GM13977 (cell line): ENCODE measurements around the gene HIVEP3.

Experiments
- DNase-seq: peaks from one replicate; pipeline ENCODE4 v3.0.0; 2012; ENCODE audit warnings: low spot score
- in situ Hi-C: fragments of 300-500 bp; cut with MboI; formaldehyde crosslinking; loops from one replicate; pipeline ENCODE4 v1.12.0; 2022; ENCODE audit warnings: low sequenced_read_pairs, low pct_unique_long_range_greater_than_20kb, mixed read lengths, inconsistent platforms; ENCODE audit not compliant: unreplicated experiment
- TF ChIP-seq, protein P1 (sequence below): IDR thresholded peaks from 2 replicates; pipeline ENCODE4 v1.5.1; 2012; ENCODE audit warnings: mild to moderate bottlenecking, control low read depth; ENCODE audit not compliant: insufficient read depth; ENCODE audit errors: extremely low read depth, missing control alignments

The HIVEP3 gene

DNA sequence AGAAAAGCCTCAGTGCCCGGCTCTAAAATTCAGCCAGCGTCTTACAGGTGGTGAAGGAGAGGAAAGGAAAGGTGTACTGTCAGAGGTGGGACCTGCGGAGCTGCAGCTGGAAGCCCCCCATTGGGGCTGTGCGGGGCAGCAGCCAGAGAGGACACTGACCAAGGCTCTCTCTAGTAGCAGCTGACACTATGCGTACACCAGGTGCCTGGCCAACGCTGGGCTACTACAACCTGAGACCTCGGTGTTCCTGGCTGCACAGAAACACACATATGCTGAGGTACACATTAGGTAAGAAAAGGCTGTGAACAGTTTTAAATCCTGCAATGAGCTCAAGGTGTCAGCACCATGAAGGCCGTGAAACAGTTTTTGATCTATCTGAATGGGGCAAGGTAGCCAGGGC, 378.7 kb downstream of the HIVEP3 start:
- DNase-seq = no peak
- TF ChIP-seq, protein P1, sequence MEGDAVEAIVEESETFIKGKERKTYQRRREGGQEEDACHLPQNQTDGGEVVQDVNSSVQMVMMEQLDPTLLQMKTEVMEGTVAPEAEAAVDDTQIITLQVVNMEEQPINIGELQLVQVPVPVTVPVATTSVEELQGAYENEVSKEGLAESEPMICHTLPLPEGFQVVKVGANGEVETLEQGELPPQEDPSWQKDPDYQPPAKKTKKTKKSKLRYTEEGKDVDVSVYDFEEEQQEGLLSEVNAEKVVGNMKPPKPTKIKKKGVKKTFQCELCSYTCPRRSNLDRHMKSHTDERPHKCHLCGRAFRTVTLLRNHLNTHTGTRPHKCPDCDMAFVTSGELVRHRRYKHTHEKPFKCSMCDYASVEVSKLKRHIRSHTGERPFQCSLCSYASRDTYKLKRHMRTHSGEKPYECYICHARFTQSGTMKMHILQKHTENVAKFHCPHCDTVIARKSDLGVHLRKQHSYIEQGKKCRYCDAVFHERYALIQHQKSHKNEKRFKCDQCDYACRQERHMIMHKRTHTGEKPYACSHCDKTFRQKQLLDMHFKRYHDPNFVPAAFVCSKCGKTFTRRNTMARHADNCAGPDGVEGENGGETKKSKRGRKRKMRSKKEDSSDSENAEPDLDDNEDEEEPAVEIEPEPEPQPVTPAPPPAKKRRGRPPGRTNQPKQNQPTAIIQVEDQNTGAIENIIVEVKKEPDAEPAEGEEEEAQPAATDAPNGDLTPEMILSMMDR = no peak
- in situ Hi-C loops = no loop called here

DNA sequence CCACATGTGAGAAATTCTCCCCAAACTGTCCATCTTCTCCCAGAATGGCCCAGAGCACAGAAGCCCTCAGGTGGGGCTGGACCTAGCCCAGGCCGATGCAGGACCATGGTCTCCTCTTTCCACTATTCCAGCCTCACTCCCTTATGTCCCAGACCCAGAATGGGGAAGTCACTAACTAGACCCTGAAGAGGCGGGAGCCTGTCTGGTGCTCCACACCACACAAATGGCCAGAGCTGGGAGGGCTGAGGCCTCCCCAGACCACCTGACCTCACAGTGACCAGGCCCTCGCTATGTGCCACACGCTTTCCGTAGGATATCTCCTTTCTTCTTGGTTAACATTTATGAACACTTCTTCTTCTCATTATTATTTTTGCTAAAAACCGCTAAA, 379.3 kb downstream of the HIVEP3 start:
- TF ChIP-seq, protein P1 = no peak
- DNase-seq = no peak
- in situ Hi-C loops = no loop called here

DNA sequence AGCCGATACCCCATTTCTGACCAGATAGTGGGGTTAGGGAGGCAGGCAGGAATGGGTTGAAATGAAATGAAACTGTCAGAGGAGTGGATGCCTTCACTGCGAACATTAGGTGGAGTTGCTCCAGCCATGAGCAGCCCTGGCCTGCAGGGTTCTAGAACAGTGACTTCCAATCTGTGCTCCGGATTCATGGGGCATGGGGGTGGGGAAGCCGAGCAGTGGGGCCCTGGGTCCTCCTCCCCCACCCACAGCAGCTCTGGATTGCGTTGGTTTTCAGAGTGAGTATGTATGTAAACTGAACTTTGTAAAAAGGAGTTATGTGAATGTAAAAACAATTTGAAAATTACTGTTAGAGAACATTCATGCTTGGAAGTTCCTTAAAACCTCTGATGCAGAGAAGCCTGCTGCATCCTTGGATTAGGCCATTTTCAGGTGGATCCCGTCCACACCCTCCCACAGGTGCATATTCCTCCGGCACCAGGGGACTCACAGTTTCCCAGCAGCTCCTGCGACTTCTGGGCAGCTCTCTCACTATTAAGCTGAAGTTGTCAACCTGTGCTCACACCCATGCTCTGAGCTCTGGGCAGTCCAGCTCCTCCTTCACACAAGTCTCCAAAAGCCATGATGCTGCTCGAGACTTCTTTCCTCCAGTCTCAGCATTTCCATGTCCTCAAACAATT, 379.8 kb downstream of the HIVEP3 start:
- in situ Hi-C loops = no loop called here
- TF ChIP-seq, protein P1 = no peak
- DNase-seq = no peak

DNA sequence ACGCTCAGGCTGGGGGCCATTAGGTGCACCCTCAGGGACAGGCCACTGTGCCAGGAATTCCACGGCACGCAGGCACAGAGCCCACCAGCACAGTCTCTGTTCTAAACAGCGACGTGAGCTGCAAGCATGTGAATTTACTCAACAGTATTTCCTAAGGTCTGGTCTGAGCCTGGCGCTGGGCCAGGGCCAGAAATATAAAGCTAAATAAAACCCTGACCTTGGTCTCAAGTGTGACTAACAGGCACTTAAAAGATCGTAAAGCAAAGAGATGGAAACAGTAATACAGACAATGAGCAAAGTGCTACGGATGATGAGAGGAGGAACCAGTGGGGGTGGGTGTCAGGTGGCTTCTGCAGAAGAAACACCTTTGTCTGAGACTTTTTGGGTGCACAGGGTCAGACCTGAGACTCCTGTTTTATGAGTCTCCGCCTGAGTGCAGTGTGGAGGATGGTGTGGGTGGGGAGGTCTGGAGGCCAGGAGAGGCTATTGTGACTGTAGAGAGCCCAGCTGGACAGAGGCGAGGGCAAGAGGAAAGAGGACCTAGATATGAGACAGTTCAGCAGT, 380.9 kb downstream of the HIVEP3 start:
- in situ Hi-C loops = no loop called here
- DNase-seq = no peak
- TF ChIP-seq, protein P1 = no peak

DNA sequence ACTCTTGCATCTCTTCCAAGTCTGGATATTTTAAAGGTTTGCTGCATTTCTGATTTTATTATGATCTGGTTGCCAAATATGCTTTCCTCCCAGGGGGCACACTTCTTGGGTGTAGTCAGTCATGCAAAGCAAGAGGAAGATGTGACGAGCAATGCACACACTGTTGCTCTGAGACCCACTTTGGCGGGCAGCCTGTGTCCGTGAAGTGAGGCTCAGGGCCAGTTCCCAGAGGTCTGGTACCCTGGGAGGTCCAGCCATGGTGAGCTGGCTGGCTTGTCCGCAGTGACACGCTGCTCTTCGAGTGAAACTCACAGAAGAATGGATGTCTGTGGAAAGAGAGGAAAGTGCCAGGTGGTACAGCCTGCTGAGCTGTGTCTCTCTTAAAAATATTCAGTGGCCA, 381.5 kb downstream of the HIVEP3 start:
- in situ Hi-C loops = no loop called here
- no peak for DNase-seq
- TF ChIP-seq, protein P1 = no peak

DNA sequence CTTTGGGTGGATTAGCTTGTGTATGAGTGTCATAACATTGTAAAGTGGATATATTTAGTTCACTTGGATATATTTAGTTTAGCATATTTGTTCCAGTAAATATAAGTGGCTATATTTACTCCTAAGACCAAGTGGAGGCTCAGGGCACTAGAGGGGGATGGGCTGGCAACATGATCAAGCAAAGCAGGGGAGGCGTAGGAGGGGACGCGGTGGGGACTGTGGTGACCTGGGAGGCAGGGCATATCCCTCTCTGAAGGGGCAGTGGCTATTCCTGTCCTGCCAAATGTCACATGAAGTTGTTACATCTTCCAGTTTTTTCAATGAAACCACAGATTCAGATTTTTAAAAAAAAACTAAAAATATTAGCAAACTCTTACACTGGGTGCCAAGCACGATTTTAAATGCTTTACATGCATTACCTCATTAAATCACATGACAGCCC, 382.3 kb downstream of the HIVEP3 start:
- in situ Hi-C loops = no loop called here
- TF ChIP-seq, protein P1 = no peak
- DNase-seq = no peak

DNA sequence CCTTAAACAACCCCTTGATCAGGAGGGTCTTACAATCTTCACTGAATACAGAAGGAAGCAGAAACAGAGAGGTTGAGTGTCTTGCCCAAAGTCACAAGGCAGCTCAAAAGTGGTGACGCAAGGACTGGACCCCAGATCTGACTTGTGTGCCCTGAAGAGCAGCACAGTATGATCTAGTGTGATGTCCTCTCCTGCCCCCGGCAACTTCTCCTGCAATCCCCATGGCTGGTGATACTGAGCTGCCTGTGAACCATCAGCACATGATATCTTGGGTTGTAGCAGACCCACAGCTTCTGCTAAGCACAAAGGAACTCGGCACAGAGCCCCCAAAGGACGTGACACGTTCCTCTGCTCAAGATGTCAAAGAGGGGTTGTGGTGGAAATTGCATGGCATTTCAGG, 383.0 kb downstream of the HIVEP3 start:
- no peak for DNase-seq
- in situ Hi-C loops = no loop called here
- TF ChIP-seq, protein P1 = no peak
